Measurements from ENCODE around the gene ARAP2. TPM values are rescaled to one million over a fixed set of nuclear protein-coding genes. Genes with fewer than 3 reads are reported as not detected.

Gene ARAP2
- total and polyA plus RNA-seq, 2 experiments from 2014 or later, result 0.92 to 4.8 TPM

DNA sequence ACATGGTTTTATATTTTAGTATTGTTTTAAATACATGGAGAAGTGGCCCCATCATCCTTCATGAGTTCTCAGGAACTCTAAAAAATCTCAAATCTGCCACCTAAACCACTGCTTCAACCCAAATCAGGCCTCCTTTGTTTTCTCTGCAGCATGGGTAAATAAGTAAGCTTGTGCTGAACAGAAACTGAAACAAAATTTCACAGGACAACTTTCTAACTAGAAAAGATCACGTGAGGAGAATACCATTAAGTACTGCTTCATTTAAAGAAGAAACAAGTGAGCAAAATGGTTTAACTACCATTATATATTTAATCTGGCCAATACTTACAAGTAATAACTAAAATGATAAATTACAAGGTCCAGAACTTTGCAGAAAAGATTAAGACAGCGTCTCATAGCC is 2.5 kb downstream of the ARAP2 start:
- TF ChIP-seq NANOG (IDR thresholded peaks at IDR 0.05; ENCODE audit: borderline replicate concordance) (no peak), JUNB (IDR thresholded peaks at IDR 0.05; ENCODE audit: unreplicated experiment) (no peak), EZH2 (IDR thresholded peaks at IDR 0.05; ENCODE audit: low read depth, unreplicated experiment) (no peak), STAT1 (IDR thresholded peaks at IDR 0.05; ENCODE audit: unreplicated experiment) (no peak), ZNF331 (CRISPR knock-in tag; IDR thresholded peaks at IDR 0.05; ENCODE audit: low read depth) (no peak), ZNF114 (CRISPR knock-in tag; IDR thresholded peaks at IDR 0.05) (no peak), POLR2AphosphoS5 (IDR thresholded peaks at IDR 0.05; ENCODE audit: low read depth) (no peak), CREB1 (CRISPR knock-in tag; IDR thresholded peaks at IDR 0.05; ENCODE audit: low read depth) (no peak), EZH2phosphoT487 (IDR thresholded peaks at IDR 0.05; ENCODE audit: unreplicated experiment) (no peak)
- TF ChIP-seq, protein P1, sequence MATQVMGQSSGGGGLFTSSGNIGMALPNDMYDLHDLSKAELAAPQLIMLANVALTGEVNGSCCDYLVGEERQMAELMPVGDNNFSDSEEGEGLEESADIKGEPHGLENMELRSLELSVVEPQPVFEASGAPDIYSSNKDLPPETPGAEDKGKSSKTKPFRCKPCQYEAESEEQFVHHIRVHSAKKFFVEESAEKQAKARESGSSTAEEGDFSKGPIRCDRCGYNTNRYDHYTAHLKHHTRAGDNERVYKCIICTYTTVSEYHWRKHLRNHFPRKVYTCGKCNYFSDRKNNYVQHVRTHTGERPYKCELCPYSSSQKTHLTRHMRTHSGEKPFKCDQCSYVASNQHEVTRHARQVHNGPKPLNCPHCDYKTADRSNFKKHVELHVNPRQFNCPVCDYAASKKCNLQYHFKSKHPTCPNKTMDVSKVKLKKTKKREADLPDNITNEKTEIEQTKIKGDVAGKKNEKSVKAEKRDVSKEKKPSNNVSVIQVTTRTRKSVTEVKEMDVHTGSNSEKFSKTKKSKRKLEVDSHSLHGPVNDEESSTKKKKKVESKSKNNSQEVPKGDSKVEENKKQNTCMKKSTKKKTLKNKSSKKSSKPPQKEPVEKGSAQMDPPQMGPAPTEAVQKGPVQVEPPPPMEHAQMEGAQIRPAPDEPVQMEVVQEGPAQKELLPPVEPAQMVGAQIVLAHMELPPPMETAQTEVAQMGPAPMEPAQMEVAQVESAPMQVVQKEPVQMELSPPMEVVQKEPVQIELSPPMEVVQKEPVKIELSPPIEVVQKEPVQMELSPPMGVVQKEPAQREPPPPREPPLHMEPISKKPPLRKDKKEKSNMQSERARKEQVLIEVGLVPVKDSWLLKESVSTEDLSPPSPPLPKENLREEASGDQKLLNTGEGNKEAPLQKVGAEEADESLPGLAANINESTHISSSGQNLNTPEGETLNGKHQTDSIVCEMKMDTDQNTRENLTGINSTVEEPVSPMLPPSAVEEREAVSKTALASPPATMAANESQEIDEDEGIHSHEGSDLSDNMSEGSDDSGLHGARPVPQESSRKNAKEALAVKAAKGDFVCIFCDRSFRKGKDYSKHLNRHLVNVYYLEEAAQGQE (IDR thresholded peaks at IDR 0.05; ENCODE audit: unreplicated experiment), result no peak
- TF ChIP-seq, protein P2, sequence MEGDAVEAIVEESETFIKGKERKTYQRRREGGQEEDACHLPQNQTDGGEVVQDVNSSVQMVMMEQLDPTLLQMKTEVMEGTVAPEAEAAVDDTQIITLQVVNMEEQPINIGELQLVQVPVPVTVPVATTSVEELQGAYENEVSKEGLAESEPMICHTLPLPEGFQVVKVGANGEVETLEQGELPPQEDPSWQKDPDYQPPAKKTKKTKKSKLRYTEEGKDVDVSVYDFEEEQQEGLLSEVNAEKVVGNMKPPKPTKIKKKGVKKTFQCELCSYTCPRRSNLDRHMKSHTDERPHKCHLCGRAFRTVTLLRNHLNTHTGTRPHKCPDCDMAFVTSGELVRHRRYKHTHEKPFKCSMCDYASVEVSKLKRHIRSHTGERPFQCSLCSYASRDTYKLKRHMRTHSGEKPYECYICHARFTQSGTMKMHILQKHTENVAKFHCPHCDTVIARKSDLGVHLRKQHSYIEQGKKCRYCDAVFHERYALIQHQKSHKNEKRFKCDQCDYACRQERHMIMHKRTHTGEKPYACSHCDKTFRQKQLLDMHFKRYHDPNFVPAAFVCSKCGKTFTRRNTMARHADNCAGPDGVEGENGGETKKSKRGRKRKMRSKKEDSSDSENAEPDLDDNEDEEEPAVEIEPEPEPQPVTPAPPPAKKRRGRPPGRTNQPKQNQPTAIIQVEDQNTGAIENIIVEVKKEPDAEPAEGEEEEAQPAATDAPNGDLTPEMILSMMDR (conservative IDR thresholded peaks at IDR 0.05; ENCODE audit: low read depth in 2 of 2), result no peak
- TF ChIP-seq, protein P3, sequence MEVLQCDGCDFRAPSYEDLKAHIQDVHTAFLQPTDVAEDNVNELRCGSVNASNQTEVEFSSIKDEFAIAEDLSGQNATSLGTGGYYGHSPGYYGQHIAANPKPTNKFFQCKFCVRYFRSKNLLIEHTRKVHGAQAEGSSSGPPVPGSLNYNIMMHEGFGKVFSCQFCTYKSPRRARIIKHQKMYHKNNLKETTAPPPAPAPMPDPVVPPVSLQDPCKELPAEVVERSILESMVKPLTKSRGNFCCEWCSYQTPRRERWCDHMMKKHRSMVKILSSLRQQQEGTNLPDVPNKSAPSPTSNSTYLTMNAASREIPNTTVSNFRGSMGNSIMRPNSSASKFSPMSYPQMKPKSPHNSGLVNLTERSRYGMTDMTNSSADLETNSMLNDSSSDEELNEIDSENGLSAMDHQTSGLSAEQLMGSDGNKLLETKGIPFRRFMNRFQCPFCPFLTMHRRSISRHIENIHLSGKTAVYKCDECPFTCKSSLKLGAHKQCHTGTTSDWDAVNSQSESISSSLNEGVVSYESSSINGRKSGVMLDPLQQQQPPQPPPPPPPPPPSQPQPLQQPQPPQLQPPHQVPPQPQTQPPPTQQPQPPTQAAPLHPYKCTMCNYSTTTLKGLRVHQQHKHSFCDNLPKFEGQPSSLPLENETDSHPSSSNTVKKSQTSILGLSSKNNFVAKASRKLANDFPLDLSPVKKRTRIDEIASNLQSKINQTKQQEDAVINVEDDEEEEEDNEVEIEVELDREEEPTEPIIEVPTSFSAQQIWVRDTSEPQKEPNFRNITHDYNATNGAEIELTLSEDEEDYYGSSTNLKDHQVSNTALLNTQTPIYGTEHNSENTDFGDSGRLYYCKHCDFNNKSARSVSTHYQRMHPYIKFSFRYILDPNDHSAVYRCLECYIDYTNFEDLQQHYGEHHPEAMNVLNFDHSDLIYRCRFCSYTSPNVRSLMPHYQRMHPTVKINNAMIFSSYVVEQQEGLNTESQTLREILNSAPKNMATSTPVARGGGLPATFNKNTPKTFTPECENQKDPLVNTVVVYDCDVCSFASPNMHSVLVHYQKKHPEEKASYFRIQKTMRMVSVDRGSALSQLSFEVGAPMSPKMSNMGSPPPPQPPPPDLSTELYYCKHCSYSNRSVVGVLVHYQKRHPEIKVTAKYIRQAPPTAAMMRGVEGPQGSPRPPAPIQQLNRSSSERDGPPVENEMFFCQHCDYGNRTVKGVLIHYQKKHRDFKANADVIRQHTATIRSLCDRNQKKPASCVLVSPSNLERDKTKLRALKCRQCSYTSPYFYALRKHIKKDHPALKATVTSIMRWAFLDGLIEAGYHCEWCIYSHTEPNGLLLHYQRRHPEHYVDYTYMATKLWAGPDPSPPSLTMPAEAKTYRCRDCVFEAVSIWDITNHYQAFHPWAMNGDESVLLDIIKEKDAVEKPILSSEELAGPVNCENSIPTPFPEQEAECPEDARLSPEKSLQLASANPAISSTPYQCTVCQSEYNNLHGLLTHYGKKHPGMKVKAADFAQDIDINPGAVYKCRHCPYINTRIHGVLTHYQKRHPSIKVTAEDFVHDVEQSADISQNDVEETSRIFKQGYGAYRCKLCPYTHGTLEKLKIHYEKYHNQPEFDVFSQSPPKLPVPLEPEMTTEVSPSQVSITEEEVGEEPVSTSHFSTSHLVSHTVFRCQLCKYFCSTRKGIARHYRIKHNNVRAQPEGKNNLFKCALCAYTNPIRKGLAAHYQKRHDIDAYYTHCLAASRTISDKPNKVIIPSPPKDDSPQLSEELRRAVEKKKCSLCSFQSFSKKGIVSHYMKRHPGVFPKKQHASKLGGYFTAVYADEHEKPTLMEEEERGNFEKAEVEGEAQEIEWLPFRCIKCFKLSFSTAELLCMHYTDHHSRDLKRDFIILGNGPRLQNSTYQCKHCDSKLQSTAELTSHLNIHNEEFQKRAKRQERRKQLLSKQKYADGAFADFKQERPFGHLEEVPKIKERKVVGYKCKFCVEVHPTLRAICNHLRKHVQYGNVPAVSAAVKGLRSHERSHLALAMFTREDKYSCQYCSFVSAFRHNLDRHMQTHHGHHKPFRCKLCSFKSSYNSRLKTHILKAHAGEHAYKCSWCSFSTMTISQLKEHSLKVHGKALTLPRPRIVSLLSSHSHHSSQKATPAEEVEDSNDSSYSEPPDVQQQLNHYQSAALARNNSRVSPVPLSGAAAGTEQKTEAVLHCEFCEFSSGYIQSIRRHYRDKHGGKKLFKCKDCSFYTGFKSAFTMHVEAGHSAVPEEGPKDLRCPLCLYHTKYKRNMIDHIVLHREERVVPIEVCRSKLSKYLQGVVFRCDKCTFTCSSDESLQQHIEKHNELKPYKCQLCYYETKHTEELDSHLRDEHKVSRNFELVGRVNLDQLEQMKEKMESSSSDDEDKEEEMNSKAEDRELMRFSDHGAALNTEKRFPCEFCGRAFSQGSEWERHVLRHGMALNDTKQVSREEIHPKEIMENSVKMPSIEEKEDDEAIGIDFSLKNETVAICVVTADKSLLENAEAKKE (CRISPR knock-in tag; IDR thresholded peaks at IDR 0.05), result no peak
- TF ChIP-seq, protein P4, sequence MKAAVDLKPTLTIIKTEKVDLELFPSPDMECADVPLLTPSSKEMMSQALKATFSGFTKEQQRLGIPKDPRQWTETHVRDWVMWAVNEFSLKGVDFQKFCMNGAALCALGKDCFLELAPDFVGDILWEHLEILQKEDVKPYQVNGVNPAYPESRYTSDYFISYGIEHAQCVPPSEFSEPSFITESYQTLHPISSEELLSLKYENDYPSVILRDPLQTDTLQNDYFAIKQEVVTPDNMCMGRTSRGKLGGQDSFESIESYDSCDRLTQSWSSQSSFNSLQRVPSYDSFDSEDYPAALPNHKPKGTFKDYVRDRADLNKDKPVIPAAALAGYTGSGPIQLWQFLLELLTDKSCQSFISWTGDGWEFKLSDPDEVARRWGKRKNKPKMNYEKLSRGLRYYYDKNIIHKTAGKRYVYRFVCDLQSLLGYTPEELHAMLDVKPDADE (IDR thresholded peaks at IDR 0.05), result no peak
- ATAC-seq (no peak), DNase-seq (ENCODE audit: low spot score) (no peak)
- H3K4me3 Mint-ChIP-seq, result no peak overlapping the region
- peaks cover 12% of the 10 kb centered on the region for H3K27me3 Mint-ChIP-seq (ENCODE audit: insufficient read depth, low read depth, poor library complexity)
- Histone ChIP-seq H3K79me2 (replicated peaks; ENCODE audit: insufficient read depth) (no peaks in the 10 kb centered on the region), H3K36me3 (ENCODE audit: insufficient read depth) (no peaks in the 10 kb centered on the region), H3K9me2 (ENCODE audit: insufficient read depth) (no peaks in the 10 kb centered on the region), H3F3A (replicated peaks; ENCODE audit: low read depth) (no peaks in the 10 kb centered on the region; the same call in 1 of the 2 replicates), H3K4me3 (no peak overlapping the region), H3K27ac (ENCODE audit: low read depth) (no peak overlapping the region), H3K4me2 (no peak overlapping the region), H4K20me1 (replicated peaks; ENCODE audit: insufficient read depth) (no peaks in the 10 kb centered on the region), H3K27me3 (ENCODE audit: insufficient read depth) (peaks cover 42% of the 10 kb centered on the region), H2AFZ (no peak overlapping the region), H3K4me1 (ENCODE audit: insufficient read depth) (no peaks in the 10 kb centered on the region)
- no peaks in the 10 kb centered on the region for H3K9me3 Mint-ChIP-seq
- H3K27ac Mint-ChIP-seq, result no peak overlapping the region
- no peaks in the 10 kb centered on the region for H3K36me3 Mint-ChIP-seq (ENCODE audit: low read depth)
- H3K4me1 Mint-ChIP-seq, result peaks cover 6% of the 10 kb centered on the region

All from GM23338 (cell line).